Kidney epithelial cell (primary cell): ENCODE measurements around the gene CRYBB1. TPM values are rescaled to one million over a fixed set of nuclear protein-coding genes. Genes with fewer than 3 reads are reported as not detected.

Source experiments
- DNase-seq: peaks from one replicate; pipeline ENCODE4 v3.0.0-alpha.2; 2010; ENCODE audit warnings: low read depth
- H3K27me3 ChIP-seq: 2 replicates; pipeline ENCODE4 v1.6.0; 2011; ENCODE audit warnings: low read length; ENCODE audit not compliant: control insufficient read depth, insufficient read depth
- H3K36me3 ChIP-seq: 2 replicates; pipeline ENCODE4 v1.5.1; 2011; ENCODE audit warnings: low read length; ENCODE audit not compliant: control insufficient read depth, insufficient read depth
- H3K4me3 ChIP-seq: 2 replicates; pipeline ENCODE4 v1.5.1; 2011; ENCODE audit warnings: low read depth, mild to moderate bottlenecking, control low read depth, low read length
- CTCF ChIP-seq: IDR thresholded peaks from 2 replicates; pipeline ENCODE4 v1.5.1; 2011; ENCODE audit warnings: mild to moderate bottlenecking, moderate library complexity, low read length, control low read depth, inconsistent platforms; ENCODE audit not compliant: insufficient read depth, poor library complexity, severe bottlenecking
- total RNA-seq: library from RNA; depleted of rRNA; stranded (reverse); fragments of >200 nt; gene quantifications from 2 replicates; pipeline ENCODE4 v1.2.3, GENCODE V29; 2015

Gene CRYBB1
- total RNA-seq, 1 donor from 2014 or later: not detected

GRCh38 chr22:26609287-26609686 is 8.5 kb downstream of the CRYBB1 start:
- DNase-seq: no peak
- H3K36me3 ChIP-seq: no peaks in the 10 kb centered on the region
- no peak for TF ChIP-seq CTCF
- no peak overlapping the region for H3K4me3 ChIP-seq
- H3K27me3 ChIP-seq: peaks cover 26% of the 10 kb centered on the region

- no peak for DNase-seq
- no peak overlapping the region for H3K4me3 ChIP-seq
- no peak for TF ChIP-seq CTCF
Measured at GRCh38 chr22:26608129-26608528, 9.7 kb downstream of the CRYBB1 start.

GRCh38 chr22:26606611-26607010 is 11.2 kb downstream of the CRYBB1 start:
- TF ChIP-seq CTCF: no peak
- DNase-seq: no peak
- Histone ChIP-seq H3K36me3 (no peaks in the 10 kb centered on the region), H3K4me3 (no peak overlapping the region), H3K27me3 (peaks cover 5% of the 10 kb centered on the region)

More at GRCh38 chr22:26608129-26608528, 9.7 kb downstream of the CRYBB1 start:
- no peaks in the 10 kb centered on the region for H3K36me3 ChIP-seq
- peaks cover 19% of the 10 kb centered on the region for H3K27me3 ChIP-seq

GRCh38 chr22:26604368-26604767 is 13.5 kb downstream of the CRYBB1 start:
- Histone ChIP-seq H3K36me3 (no peaks in the 10 kb centered on the region), H3K4me3 (no peak overlapping the region), H3K27me3 (peaks cover 5% of the 10 kb centered on the region)
- no peak for TF ChIP-seq CTCF
- DNase-seq: no peak

GRCh38 chr22:26602127-26602526 is 15.7 kb downstream of the CRYBB1 start:
- H3K4me3 ChIP-seq: no peak overlapping the region
- peaks cover 3% of the 10 kb centered on the region for H3K27me3 ChIP-seq
- DNase-seq: no peak
- no peaks in the 10 kb centered on the region for H3K36me3 ChIP-seq
- no peak for TF ChIP-seq CTCF

GRCh38 chr22:26601726-26602125 is 16.1 kb downstream of the CRYBB1 start:
- peaks cover 7% of the 10 kb centered on the region for H3K27me3 ChIP-seq
- DNase-seq: no peak
- H3K36me3 ChIP-seq: no peaks in the 10 kb centered on the region
- H3K4me3 ChIP-seq: no peak overlapping the region
- no peak for TF ChIP-seq CTCF
